HG03060 (cell line): ENCODE measurements around the gene SHISA9.

Experiments
- ATAC-seq: cut with Tn5 transposase; IDR thresholded peaks from one replicate; pipeline ENCODE4 v1.9.1; 2021; ENCODE audit warnings: low read depth, moderate number of reproducible peaks; ENCODE audit not compliant: unreplicated experiment

The SHISA9 gene

DNA sequence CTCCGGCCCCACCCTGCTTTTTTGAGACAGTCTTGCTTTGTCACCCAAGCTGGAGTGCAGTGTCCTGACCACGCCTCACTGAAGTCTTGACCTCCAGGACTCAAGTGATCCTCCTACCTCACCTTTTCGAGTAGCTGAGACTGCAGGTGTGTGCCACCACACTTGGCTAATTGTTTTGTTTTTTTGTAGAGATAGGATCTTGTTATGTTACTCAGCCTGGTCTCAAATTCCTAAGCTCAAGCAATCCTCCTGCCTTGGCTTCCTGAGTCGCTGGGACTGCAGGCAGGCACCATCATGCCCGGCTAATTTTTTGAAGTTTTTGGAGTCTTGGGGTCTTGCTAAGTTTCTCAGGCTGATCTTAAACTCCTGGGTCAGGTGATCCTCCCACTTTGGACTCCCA lies 206.7 kb downstream of the SHISA9 start:
- ATAC-seq = no peak

DNA sequence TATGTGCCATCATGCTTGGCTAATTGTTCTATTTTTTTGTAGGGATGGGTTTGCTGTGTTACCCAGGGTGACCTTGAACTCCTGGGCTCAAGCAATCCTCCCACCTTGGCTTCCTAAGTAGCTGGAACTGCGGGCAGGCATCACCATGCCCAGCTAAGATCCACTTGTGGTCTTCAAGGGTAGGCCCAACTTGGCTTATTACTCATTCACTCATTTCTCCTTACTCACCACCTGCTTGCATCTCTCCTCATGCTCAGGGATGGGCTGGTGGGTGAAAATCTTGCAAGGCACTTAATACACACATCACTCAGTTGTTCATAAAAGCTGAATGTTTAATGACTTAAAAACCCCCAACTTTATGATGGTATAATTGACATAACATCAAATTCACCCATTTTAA lies 207.8 kb downstream of the SHISA9 start:
- no peak for ATAC-seq

DNA sequence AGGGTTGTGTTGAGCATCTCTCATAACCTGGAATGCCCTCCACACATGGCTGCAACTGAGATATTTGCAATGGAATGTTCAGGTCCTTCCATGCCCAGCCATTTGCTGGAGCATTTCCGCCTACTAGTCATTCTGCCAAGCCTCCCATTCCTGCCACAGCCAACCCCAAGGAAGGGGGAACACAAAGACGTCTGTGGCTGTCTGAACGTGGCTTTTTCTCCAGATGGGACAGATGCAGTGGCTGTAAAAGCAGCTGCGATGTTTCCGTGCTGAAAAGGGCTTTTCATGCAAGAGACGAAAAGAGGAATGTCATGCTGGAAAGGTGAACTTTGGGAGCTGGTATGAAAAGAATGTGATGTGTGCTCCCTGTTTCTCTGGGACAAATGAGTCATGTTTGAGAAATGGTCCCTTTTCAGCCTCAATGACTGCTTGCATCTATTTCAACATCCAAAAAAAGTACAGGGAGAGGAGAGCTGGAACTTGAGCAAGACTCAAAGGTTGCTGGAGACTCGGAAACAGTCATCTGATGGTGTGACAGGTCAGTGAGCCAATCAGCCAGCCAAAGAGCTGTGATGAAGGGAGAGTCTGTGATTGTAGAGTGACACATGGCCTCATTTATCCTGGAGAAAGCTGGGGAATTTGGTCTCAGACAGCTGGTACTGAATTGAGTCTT lies 208.9 kb downstream of the SHISA9 start:
- ATAC-seq = no peak

DNA sequence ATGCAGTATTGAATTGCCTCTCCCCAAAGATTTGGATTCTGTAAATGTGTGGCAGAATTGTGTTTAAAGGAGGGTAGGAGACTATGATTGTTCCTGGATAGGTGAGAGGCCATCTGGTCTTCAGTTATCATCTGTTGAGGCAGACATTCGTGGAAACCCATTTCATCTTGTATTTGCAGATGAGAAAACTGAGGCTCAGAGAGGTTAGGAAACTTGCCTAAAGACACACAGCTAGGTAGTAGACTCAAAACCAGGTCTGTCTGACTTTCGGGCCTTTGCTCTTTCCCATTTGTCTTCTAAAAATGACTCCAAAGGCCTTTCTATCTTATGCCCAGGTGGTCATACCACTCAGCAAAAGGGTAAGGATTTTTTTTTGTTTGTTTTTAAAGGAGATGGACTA lies 210.3 kb downstream of the SHISA9 start:
- ATAC-seq = no peak

DNA sequence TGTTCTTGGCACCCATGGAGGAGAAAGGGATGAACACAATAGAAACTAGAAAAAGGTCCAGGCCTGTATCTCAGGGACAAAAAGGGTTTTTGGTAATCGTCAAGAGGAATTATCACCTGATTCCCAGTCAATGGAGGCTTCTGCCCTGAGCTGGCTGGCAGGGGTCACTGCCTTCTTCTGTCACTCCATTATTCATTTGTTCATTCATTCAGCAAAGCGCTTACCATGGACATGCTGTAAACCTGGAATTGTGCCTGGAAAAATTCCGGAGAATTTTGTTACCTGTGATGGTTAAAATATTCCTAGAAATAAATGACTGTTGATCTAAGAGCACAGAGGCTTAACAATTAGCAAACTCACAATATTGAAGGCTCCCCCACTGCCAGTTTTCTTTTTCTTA lies 212.3 kb downstream of the SHISA9 start:
- no peak for ATAC-seq

DNA sequence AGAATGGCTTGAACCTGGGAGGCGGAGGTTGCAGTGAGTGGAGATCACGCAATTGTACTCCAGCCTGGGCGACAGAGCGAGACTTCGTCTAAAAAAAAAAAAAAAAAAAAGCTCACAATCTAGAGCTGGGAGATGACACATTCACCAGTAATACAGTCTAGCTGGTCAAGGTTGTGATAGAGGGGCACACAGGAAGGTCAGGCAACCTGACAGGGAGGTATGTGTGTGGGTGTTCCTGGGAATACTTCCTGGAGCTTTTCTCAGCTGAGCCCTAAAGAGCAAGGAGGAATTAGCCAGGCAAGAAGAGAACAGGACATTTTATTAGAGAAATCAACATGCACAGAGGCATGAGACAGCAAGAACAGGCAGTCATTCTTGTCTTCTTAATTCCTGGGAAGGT lies 216.7 kb downstream of the SHISA9 start:
- no peak for ATAC-seq

DNA sequence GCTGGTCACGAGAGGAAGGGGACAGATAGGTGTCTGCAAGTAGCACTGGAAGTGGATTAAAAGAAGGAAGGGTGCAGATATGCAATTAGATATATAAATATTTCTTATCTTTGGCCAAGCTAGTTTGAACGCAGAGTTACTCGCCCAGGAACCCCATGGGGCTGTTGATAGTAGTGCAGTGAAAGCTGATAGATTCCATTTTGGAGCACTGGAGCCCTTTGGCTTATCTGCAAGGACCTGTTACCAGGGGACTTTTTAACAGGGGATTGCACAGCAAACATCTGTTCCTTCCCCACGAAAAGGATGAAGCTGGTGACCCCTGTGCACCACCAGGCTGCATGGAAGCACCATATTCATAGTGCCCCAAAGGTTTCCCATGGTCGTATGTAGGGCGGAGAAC lies 218.7 kb downstream of the SHISA9 start:
- ATAC-seq = no peak

DNA sequence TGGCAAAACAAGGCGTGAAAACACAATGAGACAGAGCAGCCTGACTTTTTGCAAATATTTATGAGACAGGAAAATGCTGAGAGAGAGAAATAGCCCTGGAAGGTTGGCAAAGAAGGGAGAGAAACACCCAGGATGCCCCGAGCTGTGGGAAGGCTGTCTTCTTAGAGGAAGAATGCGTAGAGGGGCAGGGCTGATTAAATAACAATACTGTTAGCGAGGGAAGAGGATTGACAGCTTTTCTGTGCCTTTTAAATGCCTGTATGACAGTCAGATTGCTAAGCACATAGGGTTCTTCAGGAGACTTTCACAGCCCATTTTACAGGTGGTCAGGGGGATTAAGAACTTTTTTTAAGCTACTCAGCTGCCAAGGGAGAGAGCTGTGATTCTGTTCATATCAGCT lies 219.2 kb downstream of the SHISA9 start:
- ATAC-seq = no peak

DNA sequence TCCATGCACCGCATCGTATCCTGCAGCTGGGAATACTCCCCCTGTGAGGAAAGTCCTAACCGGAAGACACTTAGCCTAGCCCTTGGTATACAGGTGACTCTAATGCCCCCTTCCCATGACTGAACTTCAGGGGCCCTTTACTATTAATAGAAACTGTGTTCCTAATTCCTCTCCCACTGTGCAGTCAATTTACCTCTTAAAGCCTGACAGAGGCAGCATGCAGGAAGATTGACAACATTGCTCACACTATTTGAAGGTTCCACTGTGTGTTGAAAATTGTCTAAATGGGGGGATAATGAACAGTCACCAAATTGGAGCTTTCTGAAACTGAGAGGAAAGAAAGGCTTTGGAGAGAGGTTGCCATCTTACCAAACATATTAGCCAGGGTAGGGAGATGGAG lies 222.6 kb downstream of the SHISA9 start:
- no peak for ATAC-seq

DNA sequence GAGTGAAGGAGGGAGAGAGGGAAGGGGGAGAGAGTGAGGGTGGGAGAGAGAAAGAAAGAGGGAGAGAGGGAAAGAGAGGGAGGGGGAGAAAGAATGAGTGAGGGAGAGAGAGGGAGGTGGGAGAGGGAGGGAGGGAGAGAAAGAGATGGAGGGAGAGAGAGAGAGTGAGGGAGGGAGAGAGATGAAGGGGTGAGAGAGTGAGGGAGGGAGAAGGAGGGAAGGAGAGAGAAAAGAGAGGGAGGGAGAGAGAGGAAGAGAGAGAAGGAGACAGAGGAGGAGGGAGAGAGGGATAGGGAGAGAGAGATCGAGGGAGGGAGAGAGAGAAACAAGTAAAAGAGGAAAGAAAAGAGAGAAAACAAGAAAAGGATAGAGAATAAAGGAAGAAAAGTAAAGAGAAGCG lies 225.7 kb downstream of the SHISA9 start:
- no peak for ATAC-seq

DNA sequence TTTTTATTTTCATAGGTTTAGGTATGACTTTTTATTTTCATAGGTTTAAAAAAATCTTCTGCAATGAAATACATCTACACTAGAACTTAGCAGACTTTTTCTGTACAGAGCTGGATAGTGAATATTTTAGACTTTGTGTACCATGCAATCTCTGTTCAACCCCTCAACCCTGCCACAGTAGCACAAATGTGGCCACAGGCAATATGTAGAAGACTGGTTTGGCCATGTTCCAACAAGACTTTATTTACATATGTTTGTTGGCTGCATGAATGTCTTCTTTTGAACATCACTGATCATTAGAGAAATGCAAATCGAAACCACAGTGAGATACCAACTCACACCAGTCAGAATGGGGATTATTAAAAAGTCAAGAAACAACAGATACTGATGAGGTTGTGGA lies 229.2 kb downstream of the SHISA9 start:
- ATAC-seq = no peak

DNA sequence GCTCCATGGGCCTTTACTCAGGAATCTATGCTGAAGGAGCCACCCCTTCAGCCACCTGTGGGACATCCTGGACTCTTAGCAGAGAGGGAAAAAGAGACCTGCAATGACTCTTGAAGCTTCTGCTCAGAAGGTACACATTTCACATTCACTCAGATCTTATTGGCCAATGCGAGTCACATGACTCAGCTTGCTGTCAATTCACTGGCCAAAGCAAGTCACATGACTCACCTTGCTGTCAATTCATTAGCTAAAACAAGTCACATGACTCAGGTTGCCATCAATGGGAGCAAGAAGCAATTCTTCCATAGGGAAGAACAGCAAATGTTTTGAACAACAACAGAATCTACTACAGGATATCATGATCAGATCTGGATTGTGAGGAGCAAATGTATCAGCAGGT lies 233.4 kb downstream of the SHISA9 start:
- no peak for ATAC-seq

DNA sequence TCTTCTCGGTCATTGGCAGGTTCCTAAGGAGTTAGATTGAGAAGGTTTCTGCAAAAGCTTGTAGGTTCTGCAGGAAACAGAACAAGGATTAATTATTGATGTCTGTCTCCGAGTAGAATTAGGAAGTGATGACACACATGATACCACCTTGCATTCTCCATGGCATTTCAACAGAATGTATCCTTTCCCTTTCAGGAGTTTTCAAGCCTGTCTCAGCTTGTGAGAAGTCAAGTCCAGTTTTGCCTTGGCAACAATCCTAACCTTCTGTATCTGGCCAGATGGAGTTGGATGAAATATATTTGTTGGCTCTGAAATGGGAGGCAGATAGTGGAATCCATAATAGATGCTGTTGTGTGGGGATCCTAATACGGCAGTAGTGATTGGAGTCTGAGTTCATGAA lies 235.5 kb downstream of the SHISA9 start:
- ATAC-seq = no peak

DNA sequence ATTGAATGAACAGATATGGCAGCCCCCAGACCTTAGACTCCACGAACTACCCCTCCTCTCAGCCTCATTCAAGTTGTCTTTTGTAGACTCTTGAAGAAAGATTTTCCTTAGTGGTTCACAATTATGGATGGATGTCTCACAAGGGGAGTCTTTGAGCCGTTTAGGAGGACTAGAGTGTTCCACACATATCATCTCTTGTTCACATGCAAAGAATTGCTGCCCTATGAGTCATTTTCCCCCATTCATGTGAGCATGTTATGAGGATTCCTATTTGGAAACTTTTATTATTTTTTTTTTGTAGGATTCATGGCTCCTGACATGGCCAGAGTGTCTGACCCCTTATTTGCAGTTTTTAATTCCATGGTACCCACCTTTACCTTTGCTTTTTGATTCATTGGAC lies 237.1 kb downstream of the SHISA9 start:
- ATAC-seq = no peak

DNA sequence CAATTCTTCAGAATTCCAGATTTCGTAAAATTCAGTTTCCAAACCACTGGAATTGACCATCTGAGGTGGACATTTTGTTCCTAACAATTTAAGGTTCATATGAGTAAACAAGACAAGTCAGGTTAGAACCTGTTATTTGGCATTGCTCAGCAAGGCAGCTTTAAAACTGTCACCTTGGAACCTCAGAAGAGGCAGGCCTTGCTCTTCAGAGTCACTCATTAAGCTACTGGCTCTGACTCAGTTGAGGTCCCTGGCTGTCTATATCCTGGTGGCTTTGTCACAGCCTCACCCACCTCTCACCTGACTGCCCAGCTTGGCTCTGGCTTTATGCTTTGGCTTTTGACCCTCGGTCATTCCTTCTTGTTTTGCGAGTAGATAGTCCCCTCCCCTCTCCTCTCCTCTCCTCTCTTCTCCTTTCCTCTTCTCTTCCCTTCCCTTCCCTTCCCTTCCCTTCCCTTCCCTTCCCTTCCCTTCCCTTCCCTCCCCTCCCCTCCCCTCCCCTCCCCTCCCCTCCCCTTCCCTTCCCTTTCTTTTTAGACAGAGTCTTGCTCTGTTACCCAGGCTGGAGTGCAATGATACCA lies 238.4 kb downstream of the SHISA9 start:
- ATAC-seq = no peak

DNA sequence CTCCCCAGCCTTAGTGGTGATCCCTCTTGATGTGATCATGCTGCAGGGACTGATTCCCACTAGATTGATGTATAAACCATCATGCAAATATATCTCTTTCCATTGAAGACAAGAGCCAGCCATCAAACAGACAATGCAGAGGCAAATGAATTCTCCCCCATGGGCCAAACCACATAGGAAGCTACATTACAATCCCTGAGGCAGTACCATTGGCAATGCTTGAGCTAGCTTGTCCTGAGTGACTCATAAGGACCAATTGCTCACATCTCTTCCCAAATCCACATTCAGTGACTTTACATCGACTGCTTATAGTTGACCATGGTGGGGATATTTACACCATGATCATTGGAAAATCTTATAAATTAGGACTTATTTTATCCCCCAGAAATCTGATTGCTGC lies 242.2 kb downstream of the SHISA9 start:
- no peak for ATAC-seq

DNA sequence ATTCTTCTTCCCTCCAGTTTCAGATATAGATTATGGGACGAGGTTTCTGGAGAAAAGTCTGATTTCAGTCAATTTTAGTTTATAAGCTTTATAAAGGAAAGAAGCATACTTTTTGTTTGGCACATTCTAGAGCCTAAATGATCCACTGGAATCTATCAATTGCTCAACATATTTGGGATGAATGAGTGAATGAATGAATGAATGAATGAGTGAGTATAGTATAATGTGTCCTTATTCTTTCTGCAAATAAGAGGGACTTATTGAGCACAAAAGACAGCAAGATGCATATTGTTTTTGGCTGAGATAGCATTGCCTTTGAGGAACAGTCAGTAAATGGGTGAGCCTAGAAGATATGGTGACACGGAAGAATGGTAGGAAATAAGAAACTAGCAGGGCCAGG lies 245.4 kb downstream of the SHISA9 start:
- no peak for ATAC-seq

DNA sequence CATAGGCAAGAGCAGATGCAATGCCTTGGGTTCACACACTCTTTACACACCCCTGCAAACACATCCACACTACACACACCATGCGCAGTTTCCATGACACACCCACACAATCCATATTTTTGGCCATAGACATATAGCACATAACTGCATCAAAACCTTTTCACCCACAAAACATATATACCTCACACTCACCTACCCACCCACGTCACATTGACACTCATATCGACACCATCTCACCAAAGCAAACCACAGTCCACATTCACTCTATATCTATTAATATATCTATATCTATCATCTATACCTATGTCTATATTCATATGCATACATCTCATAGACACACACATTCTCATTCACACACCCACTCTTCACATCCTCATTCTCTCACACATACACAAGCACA lies 246.9 kb downstream of the SHISA9 start:
- ATAC-seq = no peak

DNA sequence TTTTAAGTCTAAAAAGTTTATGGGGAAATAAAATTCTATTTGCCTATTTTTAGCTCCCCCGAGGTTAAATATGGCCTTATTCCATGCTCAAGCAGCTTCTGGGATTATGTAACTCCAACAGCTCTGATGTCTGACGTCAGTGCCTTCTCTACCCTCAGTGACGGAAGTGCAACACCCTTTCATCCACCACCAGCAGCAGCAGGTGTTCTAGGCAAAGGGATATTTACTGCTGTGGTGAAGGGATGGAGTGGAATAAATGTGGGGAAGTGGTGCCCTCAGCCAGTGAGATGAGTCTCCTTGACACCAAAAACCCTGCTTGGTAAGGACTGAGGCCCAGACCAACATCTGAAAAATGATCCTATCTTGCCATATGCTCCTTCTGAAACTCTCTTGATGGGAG lies 247.4 kb downstream of the SHISA9 start:
- ATAC-seq = no peak

DNA sequence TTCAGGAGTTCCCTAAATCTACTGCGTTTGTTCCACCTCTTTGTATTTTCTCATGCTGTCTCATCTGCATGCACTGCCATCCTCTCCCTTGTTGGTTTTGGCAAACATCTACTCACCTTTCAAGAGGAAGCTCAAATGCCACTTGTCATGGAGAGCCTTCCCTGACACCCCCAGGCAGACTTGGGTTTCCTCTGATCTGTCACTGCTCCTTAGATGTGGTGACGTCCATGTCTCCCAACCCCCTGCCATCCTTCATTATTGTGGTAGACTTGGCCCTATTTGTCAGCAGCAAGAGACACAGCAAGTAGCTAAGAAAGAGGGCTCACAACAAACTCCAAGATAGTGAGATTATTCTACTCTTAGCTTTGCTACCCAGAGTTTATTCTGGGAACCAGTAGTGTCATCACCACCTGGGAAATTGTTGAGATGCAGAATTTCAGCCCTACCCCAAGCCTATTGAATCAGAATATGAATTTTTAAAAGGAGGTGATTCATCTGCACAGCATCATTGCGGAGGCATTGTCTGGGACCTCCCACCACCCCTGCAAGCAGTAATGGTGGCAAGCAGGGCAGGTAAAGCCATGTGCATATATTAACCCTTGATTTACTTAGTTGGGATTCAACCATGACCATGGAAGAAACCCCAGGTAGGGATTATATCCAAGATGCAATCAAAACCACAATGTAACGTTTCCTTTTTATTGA lies 248.9 kb downstream of the SHISA9 start:
- no peak for ATAC-seq

DNA sequence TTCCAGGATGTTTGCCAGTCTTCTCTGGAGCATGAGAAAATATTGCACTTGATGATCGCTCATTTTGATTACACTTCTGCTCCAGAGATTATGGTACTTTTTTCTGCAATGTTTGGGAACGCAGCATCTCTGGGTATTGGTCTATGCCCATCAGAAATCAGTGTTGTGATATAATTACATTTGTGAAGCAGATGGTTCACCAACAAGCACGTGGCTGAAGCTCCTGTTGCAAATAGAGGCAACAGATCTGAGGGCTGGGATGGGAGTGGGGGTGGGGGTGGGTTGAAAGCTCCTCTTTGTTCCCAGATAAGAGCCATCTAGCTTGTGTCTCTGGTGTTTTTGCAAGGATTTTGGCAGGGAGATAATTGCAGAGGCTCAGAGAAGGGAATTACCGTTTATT lies 252.3 kb downstream of the SHISA9 start:
- ATAC-seq = no peak

DNA sequence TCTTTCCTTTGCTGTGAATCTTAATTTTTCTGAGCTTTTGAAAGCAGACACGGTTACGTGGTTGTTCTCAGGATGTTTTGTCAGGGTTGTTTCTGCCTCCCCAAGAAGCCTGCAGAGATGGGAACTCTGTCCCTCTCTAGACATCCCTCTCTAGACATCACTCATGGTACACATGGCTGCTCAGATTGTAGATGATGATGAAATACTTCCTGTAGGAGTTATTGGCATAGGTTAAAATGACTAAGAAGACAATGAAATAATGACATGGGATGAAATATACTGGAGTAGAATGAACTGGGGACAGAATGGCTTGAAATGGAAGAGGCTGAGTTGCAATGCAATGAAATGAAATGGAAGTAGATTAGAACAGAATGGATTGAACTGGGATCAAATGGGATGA lies 253.4 kb downstream of the SHISA9 start:
- no peak for ATAC-seq
